Measurements from ENCODE around the gene TPR.

The TPR gene

DNA sequence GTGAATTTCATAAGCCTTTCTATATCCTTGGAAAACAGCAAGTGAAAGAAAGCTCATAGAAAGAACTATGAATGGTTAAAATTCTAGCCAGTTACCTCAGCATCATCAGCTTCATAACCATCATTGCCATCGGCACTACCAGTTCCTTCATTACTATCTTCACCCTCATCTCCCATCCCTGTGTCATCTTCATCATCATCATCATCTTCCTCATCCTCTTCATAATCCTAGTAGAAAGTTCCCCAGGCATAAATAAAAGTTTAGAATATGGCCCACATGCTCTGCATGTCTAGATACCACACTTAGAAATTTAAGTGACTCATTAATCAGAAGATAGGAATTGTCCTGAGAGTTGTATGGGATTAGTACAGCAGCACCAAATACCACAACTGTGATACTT is 49.0 kb downstream of the TPR start:
- DNase-seq, result no peak

DNA sequence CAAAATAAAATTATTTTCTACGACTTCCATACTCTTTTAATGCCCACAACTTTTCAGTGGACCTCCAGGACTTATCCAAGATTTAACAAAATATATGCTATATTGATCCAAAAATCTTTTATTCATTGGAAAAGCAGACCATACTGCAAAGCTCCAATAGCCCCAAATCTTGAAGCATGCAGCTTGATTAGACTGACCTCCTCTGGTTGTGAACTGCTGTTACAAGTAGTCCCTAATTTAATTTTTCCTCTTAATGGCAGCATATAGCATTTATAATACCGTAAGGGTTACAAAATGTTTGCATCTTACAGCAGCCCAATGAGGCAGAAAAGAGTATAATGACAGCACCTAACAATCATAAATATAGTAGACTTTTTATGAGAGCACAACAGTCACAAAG is 49.8 kb downstream of the TPR start:
- DNase-seq, result no peak

DNA sequence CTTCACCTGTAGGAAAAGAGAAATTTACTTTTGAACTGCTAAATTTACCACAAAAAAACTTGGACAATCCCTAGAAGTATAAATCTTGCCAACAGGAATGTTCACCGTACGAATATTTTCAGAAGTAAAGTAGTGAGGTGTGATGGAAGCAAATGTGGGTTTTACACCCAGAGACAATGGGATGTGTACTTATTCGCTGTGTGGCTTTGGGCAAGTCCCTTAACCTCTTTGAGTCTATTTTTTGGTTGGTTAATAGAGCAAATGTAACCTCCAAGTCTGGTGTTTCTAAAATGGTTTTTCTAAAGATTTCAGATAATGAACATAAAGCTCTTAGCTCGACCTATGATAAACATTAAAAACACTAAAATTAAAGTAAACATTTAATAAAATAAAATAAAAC is 51.2 kb downstream of the TPR start:
- DNase-seq, result no peak

DNA sequence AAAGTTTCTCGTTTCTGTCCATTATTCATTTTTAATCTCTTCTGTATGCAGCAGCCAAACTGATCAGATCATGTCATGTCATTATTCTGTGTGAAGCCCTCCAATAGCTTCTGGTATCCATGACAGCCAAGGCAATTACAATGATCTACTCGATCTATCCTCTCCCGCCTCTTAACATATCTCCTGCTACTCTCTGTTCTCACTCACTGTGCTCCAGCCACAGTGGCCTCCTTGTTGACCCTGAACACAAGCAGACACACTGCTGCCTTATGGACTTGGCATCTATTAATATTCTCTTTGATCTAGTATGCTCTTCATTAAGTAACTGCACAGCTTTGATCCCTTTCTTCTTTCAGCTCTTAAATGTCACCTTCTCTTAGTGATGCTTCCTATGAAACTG is 59.5 kb downstream of the TPR start:
- DNase-seq, result no peak

DNA sequence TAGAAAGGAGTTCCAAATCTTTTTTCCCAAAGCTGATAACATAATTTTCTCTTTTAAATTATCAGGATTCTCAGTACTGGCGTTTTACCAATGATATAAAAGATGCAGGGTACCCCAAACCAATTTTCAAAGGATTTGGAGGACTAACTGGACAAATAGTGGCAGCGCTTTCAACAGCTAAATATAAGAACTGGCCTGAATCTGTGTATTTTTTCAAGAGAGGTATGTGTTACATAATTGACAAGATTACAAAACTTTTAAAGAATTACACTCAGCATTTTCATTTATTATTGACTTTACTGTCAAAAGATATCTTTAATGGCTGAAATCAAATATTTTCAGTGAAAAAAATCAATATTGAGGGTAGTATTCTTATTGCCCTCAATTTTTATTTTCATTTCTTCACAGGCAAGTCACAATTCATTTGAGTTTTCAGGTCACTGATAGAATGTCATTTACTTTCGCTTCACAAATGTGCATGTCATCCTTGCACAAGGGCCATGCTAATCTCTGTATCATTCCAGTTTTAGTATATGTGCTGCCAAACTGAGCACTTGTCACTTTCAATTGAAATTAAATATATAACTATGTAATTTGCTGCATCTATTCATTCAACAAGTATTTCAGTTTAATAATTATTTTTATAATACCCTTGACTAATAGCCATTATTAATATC is 63.5 kb downstream of the TPR start:
- DNase-seq, result no peak

DNA sequence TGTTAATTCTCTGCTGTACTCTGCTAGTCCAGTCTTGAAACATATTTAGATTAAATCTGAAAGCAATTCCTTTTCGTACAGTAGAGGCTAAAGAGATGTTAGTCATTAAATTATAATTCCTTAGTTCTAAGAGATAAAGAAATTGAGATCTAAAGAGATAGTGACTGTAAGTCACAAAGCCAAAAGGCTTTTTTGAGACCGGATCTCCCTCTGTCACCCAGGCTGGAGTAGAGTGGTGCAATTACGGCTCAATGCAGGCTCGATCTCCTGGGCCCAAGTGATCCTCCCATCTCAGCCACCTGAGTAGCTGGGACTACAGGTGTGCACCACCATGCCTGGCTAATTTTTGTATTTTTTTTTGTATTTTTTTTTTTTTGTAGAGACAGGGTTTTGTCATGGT is 64.7 kb downstream of the TPR start:
- no peak for DNase-seq

DNA sequence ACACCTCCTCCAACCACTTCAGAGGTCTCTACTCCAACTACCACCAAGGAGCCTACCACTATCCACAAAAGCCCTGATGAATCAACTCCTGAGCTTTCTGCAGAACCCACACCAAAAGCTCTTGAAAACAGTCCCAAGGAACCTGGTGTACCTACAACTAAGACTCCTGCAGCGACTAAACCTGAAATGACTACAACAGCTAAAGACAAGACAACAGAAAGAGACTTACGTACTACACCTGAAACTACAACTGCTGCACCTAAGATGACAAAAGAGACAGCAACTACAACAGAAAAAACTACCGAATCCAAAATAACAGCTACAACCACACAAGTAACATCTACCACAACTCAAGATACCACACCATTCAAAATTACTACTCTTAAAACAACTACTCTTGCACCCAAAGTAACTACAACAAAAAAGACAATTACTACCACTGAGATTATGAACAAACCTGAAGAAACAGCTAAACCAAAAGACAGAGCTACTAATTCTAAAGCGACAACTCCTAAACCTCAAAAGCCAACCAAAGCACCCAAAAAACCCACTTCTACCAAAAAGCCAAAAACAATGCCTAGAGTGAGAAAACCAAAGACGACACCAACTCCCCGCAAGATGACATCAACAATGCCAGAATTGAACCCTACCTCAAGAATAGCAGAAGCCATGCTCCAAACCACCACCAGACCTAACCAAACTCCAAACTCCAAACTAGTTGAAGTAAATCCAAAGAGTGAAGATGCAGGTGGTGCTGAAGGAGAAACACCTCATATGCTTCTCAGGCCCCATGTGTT is 66.6 kb downstream of the TPR start:
- no peak for DNase-seq

DNA sequence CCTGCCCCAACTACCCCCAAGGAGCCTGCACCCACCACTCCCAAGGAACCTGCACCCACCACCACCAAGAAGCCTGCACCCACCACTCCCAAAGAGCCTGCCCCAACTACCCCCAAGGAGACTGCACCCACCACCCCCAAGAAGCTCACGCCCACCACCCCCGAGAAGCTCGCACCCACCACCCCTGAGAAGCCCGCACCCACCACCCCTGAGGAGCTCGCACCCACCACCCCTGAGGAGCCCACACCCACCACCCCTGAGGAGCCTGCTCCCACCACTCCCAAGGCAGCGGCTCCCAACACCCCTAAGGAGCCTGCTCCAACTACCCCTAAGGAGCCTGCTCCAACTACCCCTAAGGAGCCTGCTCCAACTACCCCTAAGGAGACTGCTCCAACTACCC is 67.6 kb downstream of the TPR start:
- no peak for DNase-seq

DNA sequence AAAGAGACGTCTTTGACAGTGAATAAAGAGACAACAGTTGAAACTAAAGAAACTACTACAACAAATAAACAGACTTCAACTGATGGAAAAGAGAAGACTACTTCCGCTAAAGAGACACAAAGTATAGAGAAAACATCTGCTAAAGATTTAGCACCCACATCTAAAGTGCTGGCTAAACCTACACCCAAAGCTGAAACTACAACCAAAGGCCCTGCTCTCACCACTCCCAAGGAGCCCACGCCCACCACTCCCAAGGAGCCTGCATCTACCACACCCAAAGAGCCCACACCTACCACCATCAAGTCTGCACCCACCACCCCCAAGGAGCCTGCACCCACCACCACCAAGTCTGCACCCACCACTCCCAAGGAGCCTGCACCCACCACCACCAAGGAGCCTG is 68.5 kb downstream of the TPR start:
- DNase-seq, result no peak

DNA sequence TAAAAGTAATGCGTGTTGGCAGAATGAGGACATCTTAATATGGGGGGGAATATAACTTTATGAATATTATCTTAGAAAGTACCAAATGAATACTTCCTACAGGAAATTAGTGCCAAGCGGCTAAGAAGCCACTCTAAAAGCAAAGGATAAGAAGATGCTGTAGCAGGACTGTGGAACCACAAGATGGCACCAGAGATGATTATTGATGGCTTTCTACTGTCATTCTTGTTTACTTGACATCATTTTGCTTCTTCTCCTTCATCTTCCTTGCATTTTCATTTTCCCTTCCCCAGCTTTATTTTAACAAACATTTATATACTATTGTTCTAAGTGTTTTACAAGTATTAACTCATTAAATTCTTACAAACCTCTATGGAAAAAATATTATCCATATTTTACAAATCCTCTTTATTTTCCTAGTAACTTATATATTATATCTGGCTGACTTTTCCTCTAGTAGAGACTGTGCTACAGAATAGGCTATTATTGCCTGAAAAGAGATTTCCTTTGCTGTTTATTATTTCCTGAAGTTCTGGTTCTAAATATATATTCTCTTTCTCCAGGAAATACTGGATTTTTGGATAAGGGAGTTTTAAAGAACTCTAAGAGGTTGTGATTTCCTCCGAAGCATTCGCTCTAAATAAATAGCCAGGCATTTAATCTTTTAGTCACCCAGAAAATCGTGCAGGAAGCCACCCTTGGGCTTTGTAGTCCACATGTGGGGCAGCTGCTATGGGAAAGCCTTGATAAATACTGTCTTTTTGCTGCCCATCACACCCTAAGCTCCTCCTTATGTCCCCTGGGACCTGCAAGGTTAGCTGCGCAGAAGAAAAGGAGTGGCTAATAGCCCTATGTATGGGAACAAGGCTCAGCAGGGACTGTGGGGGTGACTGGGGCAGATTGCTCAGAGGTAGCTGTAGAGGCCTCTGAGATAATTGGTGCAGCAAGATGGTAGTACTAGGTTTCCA is 69.8 kb downstream of the TPR start:
- DNase-seq, result no peak

DNA sequence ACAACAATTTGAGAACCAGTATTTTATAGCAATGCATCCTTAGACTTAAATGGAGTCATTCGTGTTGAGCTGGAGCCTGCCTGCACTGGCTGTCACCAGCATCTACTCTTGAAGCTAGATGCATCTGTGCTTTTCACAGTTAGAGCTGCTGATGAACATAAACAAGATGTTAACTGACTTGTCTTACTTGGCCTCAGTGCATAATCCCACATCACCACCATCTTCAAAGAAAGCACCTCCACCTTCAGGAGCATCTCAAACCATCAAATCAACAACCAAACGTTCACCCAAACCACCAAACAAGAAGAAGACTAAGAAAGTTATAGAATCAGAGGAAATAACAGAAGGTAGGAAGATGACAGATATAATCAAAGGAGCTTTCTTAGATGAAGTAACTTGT is 71.1 kb downstream of the TPR start:
- DNase-seq, result no peak

DNA sequence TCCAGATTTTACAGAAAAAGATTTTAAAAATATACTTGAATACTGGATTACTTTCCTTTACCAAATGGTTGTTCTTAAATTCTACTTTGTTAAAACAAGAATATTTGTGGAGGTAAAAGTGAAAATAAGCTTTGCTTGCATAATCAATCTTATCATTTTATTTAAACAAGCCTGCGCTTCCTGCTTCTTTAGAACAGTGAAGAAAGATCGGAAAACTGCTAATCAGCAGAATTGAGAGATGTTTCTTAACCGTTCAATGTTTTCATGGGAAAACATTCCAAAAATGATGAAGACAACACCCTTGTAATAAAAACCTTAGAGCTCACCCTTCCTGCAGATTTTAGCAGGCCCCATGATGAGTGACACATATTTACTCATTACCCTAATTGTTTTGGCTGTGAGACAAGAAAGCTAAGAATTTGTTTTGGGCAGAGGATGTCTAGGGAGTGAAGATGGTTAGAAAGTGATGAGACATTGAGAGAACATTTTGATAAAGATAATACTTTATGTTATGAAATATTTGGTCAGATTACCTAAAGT is 72.6 kb downstream of the TPR start:
- DNase-seq, result no peak

DNA sequence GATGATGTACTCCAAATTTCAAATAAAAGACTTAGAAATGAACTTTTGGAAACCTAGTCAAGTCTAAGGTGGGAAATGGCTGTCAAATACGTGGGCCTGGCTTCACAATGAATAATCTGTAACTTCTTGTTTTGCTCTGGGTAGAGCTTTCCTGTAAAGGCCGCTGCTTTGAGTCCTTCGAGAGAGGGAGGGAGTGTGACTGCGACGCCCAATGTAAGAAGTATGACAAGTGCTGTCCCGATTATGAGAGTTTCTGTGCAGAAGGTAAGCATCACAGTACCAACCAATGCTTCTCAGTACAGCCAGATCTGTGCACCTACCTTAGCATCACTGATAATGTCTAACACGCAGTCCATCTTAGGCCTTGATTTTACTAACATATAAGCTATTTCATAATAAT is 73.6 kb downstream of the TPR start:
- no peak for DNase-seq

DNA sequence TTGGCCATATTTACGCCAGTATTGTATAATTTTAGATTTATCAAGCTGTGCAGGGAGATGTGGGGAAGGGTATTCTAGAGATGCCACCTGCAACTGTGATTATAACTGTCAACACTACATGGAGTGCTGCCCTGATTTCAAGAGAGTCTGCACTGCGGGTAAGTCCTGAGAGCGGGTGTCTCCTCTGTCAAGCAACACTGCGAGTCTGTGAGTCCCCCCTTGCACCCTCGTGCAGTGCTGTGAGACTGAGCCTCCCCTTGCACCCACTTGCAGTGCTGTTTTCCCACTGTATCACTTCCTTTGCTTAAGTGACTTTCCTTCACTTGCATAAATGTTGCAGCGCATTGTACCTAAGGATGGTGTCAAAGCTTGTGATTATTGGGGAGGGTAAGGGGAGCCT is 75.0 kb downstream of the TPR start:
- DNase-seq, result no peak

DNA sequence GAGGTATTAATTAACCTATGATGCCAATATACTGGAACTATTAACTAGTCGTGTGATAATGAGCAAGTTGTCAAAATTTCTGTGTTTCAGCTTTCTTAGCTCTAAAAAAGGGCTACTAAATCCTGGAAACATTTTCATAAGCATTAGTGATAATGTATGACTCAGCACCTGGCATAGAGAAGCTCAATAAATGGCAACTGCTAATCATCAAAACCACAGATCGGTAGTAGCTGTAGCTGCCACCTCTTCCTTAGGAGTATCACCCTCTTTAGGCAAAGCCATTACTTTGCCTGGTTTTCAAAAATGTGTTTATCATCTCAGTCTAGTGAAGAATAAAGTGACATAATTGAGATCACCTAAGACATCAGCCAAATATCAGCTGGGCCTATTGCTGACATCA is 75.5 kb downstream of the TPR start:
- no peak for DNase-seq

DNA sequence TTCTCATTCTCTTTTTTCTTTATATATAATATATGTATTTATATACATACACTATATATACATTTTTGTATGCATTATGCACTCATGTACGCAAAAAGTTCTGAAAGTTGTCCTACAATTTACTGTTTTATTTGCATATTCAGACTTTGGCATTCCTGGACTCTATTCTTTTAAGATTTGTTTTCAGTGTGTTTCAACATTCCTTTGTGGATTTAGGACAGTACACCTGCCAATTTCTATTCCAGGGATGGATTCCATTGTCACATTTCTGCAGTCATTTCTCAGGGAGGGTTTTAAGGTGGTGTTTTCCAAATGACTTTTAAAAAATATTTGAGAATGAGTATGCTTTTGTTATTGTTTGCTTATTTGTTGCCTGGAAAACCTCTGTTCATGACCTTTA is 76.2 kb downstream of the TPR start:
- no peak for DNase-seq

DNA sequence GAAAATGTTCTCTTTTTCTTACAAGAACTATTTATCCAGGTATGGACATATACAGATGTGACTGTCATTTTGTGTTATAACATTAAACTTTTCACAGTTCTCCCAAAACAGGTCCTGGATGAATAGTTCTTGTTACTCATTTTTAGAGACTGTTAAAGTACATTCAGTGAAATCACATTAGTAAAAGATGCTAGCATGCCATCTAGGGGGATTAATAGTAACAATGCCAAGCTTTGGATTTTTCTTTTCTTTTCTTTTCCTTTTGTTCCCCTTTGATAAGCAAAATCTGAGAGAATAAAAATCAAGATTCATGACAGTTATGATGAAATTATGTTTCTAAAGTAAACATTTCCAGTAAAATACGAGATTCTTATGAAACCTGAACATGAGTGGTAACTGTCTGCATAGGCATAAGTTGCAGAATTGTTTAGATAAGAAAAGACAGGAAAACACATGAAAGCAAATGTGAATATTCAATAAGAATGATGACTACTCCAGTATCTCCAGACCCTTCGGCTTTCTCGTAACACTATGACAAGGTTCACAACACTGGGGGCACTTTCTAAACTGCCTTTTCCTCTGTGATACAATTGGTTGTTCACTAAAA is 77.5 kb downstream of the TPR start:
- DNase-seq, result no peak

DNA sequence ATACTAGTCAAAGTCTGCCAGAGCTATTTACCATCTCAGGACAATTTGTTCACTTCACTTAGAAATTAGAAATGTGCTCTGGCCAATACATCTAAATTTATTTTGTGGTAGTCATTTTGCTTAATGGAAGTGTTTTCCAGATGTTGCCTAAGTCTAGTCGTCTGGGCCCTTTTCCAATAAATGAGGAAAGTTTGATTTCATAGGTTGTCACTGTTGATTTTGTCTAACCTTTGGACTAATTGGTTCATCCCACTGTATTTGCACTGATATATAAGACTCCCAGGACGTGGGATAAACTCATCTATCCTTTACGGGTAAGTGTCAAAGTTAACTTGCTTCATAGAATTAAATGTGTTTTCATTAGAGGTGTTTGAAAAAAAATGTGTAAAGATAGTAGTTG is 79.1 kb downstream of the TPR start, which contains the start of gene PRG4:
Gene PRG4 (plus strand): TSS at position 300 of the 400 bp plus-strand sequence.
- no peak for DNase-seq

DNA sequence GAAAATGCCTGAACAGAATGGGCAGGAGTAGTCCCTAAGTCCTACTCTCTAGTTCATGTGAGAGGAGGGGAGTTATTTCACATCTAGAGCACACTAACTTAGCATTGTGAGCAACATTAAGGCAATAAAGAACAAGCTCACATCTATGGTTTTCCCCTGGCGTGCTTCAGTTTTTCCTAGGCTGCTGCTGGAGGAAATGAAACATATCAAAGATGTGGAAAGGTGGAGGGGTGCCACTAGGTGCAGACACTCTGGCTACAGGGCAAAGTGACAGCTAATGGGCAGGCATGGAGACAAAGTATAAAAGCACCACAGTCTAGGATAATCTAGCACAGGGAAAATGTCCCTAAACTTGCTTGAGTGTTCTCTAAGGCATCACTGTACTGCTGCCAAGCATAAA is 82.2 kb downstream of the TPR start:
- DNase-seq, result no peak

DNA sequence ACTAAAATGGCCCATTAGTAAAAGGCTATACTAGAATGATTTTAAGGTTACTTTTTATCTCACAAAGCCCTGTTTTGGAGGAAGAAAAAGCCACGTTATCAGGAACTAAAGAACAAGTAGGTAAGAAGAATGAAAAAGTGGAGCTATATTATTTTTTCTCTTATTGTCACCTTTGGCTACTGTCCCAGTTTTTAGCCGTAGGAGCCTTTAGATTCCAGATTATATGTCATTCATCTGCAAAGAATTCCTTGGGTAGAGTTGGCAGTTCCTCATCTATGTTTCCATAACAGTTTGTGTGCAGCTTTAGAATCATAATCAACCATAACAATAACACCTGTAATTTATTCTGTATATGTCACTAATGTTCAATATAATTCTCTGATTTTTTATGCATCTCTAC is 83.8 kb downstream of the TPR start:
- no peak for DNase-seq

DNA sequence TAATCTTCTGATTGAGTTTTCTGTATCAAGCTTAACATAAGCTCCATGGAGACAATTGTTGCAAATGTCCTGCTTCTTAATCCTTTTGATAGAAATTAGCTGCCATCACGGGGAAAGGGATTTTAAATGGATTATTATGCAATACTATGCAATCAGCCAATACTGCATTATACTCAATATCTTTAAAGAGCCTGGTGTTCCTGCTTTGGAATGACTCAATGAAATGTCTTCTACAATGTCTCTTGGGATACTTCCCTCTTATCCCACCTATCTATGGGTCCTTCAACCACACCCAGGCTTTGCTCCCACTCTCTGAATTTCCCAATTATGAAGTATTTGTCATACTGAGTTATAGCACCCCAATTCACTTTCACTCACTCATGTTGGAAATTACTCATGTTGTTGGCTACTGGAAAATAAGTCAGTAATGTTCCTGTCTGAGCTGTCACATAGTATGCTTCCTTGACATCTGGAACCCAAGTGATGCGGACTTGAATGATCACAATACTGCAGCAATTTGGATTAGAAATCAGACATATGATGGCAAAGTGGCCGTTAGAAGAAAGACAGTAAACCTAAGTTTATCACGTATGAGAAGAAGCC is 85.0 kb downstream of the TPR start:
- no peak for DNase-seq

DNA sequence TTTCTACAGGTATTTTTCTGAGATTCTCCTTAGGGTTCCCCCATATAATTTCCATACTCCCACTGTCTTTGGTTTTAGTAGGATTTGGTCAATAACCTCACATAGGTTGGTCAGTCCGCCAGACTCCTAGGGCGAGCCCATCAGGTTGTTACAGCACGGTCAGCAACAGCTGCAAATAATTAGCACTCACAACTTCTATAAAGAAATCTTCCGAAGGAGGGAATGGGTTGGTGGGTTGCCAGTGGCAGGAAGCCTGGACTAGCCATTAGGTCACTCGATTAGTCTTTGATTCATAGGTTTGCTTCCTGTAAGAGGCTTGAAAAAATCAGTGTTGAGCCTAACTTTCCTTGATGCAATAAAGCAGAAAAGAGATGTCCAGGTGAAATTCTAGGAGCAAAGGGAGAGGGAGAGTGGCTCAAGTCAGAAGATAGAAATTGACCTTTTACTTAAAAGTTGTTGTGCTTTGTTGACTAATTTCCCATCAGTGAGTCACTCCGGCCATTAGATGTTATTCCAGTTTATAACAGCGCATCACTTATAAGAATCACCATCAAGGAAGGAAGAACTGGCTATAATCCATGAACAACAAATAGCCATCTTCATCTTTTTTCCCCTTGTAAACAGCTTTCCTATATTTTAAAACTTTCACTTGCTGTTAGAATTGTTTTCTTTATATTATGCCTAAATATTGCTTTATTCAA is 88.3 kb downstream of the TPR start:
- no peak for DNase-seq

All from GOT3 (cell line).